Activated naive CD4-positive, alpha-beta T cell treated with anti-CD3 and anti-CD28 coated beads, Interleukin-2, amount 50 U/mL, for 72 hours (primary cell): ENCODE data around the gene CLHC1. TPM values are rescaled to one million over a fixed set of nuclear protein-coding genes. Genes with fewer than 3 reads are reported as not detected.
A peak's percentile ranks its signal among the peaks of the same experiment; 100 is the strongest.
"Not testable (repeated sequence)": the region's sequence is repeated elsewhere in the genome, so short reads cannot be mapped to it uniquely, and the experiment has no call there.

Experiments used
- ATAC-seq, 2 donors: fragments of 150-1000 bp; cut with Tn5 transposase; 2 replicates each; pipeline ENCODE4 v1.10.0; 2021; ENCODE audit warnings: mild to moderate bottlenecking in 2 of 2, moderate library complexity in 2 of 2
- DNase-seq, 2 donors: peaks; one replicate each; pipeline ENCODE4 v3.0.0; 2021 to 2022; ENCODE audit warnings: low spot score in 2 of 2
- H3K27ac Mint-ChIP-seq, 2 donors: one replicate each; pipeline ENCODE4 v1.8.0; 2022; ENCODE audit warnings: mild to moderate bottlenecking in 2 of 2, mixed read lengths in 2 of 2
- H3K36me3 Mint-ChIP-seq, 2 donors: one replicate each; pipeline ENCODE4 v1.8.0; 2022; ENCODE audit warnings: mixed read lengths in 2 of 2
- H3K9me3 Mint-ChIP-seq, 2 donors: one replicate each; pipeline ENCODE4 v1.8.0; 2022; ENCODE audit warnings: mixed read lengths in 2 of 2
- total RNA-seq, 2 donors: library from RNA; stranded (reverse); gene quantifications; one replicate each; pipeline ENCODE4 v1.2.3, GENCODE V29; 2022

Gene CLHC1
- total RNA-seq, 2 donors from 2014 or later, result 2.7 to 10.3 TPM

DNA sequence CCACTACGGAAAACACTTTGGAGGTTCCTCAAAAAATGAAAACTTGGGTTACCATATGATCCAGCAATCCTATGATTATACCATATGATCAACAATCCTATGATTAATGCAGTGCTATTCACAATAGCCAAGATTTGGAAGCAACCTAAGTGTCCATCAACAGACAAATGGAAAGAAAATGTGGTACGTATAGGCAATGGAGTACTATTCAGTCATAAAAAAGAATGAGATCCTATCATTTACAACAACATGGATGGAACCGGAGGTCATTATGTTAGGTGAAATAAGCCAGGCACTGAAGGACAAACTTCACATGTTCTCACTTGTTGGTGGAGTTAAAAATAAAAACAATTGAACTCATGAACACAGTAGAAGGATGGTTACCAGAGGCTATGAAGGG, 27.6 kb downstream of the CLHC1 start:
- no peak for ATAC-seq

DNA sequence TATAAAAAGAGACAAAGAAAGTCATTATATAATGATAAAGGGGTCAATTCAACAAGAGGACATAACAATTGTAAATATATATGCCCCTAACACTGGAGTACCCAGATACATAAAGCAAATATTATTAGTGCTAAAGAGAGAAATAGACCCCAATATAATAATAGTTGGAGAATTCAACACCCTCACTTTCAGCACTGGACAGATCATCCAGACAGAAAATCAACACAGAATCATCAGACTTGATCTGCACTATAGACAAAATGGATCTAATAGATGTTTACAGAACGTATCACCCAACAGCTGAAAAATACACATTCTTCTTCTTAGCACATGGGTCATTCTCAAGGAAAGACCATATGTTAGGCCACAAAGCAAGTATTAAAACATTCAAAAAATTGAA, 31.7 kb downstream of the CLHC1 start:
- Mint-ChIP-seq H3K36me3 (peaks cover 44 to 47% of the 10 kb centered on the region in 2 donors), H3K9me3 (peaks cover 8 to 20% of the 10 kb centered on the region in 2 donors), H3K27ac (no peak overlapping the region)
- ATAC-seq (no peak), DNase-seq (no peak)

More for the DNA sequence above, 27.6 kb downstream of the CLHC1 start:
- DNase-seq, result no peak
- peaks cover 24 to 27% of the 10 kb centered on the region in 2 donors for H3K36me3 Mint-ChIP-seq
- H3K9me3 Mint-ChIP-seq, result peaks cover 8 to 13% of the 10 kb centered on the region in 2 donors
- no peak overlapping the region for H3K27ac Mint-ChIP-seq

DNA sequence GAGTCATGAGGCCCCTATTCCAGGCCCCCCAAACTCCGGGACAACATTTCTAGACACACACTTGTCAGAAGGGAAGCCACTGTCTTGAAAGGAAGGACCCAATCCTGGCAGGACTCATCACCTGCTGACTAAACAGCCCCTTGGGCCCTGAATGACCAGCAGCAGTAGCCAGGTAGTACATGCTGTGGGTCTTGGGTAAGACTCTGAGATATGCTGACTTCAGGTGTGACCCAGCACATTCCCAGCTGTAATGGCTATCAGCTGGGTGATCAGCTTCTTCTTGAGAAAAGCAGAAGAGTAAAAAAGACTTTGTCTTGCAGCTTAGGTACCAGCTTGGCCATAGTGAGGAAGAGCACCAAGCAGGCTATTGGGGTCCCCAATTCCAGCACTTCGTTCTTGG, 35.6 kb downstream of the CLHC1 start:
- H3K9me3 Mint-ChIP-seq, result peaks cover 10 to 18% of the 10 kb centered on the region in 2 donors
- H3K27ac Mint-ChIP-seq, result no peak overlapping the region
- peaks cover 37 to 45% of the 10 kb centered on the region in 2 donors for H3K36me3 Mint-ChIP-seq
- DNase-seq (no peak), ATAC-seq (no peak)

DNA sequence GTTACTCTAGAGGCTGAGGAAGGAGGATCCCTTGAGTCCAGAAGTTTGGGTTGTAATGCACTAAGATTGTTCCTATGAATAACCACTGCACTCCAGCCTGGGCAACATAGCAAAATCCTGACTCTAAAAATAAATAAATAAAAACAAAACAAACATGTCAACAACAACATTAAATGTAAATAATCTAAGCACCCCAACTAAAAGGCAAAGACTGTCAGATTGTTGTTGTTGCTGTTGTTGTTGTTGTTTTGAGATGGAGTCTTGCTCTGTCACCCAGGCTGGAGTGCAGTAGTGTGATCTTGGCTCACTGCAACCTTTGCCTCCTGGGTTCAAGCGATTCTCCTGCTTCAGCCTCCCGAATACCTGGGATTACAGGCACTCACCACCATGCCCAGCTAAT, 40.2 kb downstream of the CLHC1 start:
- DNase-seq, H3K27ac Mint-ChIP-seq, ATAC-seq, H3K9me3 Mint-ChIP-seq: not testable (repeated sequence)
- H3K36me3 Mint-ChIP-seq, result peaks cover 11 to 13% of the 10 kb centered on the region in 2 donors

DNA sequence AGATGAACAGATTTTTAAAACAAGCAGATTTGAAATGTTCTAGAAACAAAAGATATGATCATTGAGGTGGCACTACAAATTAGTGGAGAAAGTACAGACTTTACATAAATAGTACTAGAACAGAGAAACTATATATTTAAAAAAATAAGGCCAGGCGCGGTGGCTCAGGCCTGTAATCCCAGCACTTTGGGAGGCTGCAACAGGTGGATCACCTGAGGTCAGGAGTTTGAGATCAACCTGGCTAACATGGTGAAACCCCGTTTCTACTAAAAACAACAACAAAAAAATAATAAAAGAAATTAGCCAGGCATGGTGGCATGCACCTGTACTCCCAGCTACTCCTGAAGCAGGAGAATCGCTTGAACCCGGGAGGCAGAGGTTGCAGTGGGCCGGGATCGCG, 45.3 kb downstream of the CLHC1 start:
- not testable (repeated sequence) for H3K9me3 Mint-ChIP-seq, ATAC-seq, H3K27ac Mint-ChIP-seq, DNase-seq
- H3K36me3 Mint-ChIP-seq, result peaks cover 5 to 13% of the 10 kb centered on the region in 2 donors

DNA sequence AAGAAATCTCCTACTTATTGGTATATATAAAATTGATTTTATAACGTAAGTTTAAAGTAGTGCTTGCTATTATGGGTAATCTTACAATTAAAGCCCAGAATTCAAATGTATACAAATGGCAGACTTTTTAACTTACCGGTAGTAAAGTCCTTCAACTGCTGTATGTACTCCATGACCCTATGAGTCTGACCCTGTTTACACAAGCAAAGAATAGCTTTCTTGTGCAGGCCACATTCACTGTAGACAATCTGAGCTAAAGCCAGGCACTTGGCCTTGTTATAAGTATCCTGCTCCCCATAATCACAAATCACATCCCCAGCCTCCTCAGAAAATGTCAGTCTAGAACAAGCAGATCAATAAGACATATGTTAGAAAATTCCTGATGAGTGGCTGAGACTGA, 51.7 kb downstream of the CLHC1 start:
- Mint-ChIP-seq H3K36me3 (no peaks in the 10 kb centered on the region), H3K27ac (no peak overlapping the region), H3K9me3 (no peaks in the 10 kb centered on the region)
- ATAC-seq (no peak), DNase-seq (no peak)

DNA sequence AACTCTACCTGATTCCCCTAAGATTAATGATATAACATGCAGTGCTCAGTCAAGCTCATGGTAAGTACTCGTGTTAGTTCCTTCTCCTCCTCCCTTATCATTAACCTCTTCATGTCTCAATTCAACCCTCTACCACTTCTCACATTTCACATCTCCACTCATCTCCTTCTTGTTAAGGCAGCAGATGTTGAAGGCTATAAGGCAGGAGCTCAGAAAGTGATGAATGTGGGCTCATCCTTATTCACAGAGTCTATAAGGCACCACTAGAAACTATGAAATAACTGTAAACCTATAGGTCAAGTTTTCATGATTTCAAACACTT, 56.0 kb downstream of the CLHC1 start:
- no peak overlapping the region for H3K27ac Mint-ChIP-seq
- H3K9me3 Mint-ChIP-seq, result no peaks in the 10 kb centered on the region
- no peaks in the 10 kb centered on the region for H3K36me3 Mint-ChIP-seq
- DNase-seq (no peak), ATAC-seq (no peak)

DNA sequence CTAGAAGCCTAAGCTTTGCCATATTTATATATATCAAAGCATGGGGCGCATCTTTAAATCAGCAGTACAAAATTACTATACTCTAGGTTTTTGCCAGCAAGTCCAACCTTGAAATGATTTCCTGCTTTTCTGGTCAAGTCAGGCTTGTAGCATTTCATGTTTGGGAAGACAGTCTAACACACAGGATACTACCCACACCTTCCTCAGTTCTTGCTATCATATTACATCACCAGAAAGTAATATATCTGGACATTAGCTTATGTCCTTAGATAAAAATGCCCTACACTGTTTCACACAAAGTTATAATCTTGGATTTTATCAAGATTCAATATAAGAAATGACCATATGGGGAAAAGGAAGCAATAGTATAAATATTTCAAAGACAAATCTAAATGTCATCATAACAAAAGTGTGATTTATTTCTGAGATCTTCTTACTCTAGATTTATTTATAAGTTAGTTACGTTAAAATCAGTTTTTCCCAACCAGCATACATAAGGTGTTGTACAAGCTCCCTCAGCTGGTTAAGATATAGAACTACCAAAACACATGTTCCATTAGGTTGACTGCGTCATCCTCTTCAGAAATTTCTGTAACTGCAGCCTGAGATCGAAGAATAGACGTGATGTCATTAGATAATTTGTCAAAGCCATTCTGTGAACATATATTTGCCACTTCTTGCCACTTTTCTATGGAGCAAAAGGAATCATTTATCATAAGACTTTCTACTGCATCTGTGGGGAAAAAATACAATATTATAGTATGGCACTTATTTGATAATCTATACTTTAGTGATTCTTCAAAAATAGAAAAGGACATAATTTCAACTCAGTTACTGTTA, 56.6 kb downstream of the CLHC1 start:
- H3K27ac Mint-ChIP-seq, result no peak overlapping the region
- H3K36me3 Mint-ChIP-seq, result no peaks in the 10 kb centered on the region
- ATAC-seq, result peak; percentile 68 to 71
- DNase-seq, result no peak
- no peaks in the 10 kb centered on the region for H3K9me3 Mint-ChIP-seq

DNA sequence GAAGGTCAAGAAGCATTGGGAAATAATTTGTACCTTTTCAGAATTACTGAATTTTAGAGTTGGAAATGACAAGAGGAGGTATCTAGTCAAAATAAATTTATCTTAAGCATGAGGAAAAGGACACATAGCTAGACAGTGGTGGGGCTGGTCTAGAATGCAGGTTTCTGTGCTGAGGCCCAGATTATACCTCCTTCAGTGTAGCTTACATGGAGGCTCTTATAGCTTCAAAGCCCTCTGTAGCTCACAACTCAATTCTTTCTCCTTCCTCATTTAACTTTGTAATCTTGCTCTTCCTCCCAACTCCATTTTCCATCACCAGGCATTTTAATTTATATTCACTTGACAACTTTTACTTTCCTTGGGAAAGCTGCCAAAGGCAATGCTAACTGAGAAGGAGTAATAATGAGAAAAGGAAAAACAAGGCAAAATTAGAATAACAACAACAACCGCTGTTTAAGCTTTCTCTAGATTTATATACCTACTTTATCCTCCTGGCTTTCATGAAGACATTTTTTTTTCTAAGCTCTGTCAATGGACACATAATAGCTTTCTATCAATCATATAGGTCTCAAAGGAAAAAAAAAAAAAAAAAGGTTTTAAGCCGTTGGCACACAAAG, 58.5 kb downstream of the CLHC1 start:
- no peak for DNase-seq
- Mint-ChIP-seq H3K36me3 (no peaks in the 10 kb centered on the region), H3K9me3 (no peaks in the 10 kb centered on the region), H3K27ac (no peak overlapping the region)
- ATAC-seq, result no peak

DNA sequence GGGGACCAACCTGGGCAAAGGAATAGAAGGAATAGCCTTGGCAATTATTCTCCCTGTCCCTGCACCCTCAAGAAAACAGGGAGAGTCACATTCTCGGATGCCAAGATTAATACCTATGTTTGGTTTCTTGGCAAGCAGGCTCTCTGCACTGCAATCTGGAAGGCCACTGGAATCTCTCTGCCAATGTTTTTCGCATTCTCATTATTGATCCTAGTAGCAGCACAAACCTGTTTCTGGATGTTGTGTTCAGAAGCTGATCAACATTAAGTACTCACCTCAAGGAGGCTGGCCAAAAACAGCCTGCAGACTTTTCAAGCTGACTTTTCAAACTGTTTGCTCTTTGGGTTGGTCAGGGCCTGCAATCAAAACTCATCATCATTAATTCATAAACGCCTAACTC, 62.2 kb downstream of the CLHC1 start:
- H3K36me3 Mint-ChIP-seq, result no peaks in the 10 kb centered on the region
- H3K9me3 Mint-ChIP-seq, result no peaks in the 10 kb centered on the region
- no peak overlapping the region for H3K27ac Mint-ChIP-seq
- ATAC-seq (no peak), DNase-seq (no peak)

DNA sequence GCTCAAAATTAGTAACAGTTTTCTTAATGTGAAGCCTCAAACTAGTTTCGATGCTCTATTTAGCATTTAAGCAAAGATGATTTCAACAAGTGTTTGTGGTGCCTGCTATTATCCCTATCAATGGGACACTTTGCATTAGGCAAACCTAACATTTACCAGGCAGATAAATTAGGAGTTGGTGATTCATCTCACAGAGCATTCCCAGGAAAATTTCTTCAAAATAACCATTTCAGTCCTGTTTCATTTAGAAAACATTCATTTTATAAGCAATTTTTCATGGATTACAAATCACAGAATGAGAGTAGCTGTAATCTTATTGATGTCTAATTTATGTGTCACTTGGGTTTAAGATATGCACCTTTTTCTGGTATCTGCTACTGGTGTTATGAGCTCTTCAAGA, 62.7 kb downstream of the CLHC1 start:
- Mint-ChIP-seq H3K27ac (no peak overlapping the region), H3K9me3 (no peaks in the 10 kb centered on the region), H3K36me3 (no peaks in the 10 kb centered on the region)
- ATAC-seq, result no peak
- no peak for DNase-seq

DNA sequence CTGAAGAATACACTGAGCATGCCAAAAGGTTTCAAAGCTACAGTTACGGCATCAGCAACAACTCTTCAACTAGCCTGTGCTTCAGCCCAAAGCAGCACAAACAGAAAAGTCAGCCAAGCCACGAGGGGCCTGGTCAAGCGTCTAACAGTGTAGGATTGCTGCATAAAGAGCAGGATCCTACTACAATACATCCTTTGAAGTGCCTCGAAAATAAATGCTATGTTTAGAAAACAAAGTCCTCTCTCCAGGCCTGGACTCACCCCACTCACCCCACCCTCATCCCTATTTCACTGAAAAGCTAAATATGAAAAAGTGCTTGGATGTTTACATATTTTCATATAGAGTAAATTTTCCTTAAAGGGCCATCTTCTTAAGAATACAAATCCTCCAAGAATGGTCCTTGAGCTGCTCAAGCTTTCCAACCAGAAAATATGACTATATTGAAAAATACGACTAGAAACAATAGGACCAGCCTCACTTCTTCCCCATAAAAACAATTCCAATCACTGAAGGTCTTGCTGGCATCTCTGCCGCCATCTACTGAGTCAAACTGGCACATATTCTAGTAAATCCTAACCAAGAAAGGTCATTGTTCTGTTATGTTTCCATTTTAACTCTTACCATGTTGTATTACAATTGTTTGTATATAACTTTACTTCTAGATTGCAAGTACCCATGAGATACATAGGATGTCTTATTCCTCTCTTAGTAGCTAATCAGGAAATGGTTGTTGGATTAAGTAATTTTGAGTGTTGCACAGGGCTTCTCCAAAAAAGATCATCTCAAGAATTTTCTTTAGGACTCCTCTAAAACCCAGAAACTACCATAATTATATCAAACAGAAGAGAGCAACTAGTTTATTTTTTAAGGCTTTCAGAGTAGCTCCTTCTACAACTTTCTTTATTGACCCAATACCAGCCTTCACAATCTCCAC, 63.6 kb downstream of the CLHC1 start:
- no peak for DNase-seq
- ATAC-seq, result peak; percentile 46 to 47
- no peaks in the 10 kb centered on the region for H3K36me3 Mint-ChIP-seq
- no peak overlapping the region for H3K27ac Mint-ChIP-seq
- H3K9me3 Mint-ChIP-seq, result no peaks in the 10 kb centered on the region

DNA sequence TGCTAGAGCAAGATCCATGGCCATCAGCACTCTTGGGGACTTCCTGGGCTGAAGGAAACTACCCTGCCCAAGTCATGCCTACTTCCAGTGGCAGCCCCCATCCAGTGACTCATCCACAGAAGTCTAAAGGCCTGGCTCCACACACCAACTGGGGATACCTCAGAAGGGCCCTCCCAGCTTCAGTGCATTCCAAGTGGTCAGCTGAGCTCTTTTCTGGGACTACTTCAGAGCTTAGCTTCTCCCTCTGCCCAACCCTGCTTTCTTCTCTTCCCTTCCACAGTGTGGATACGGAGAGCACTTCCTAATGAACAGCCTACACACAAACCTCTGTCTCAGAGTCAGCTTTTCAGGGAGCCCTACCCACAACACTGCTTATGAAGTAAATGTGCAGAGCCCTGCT, 66.5 kb downstream of the CLHC1 start:
- DNase-seq, result no peak
- no peaks in the 10 kb centered on the region for H3K36me3 Mint-ChIP-seq
- no peaks in the 10 kb centered on the region for H3K9me3 Mint-ChIP-seq
- no peak overlapping the region for H3K27ac Mint-ChIP-seq
- ATAC-seq, result peak in 1 of 2 donors; percentile 26

DNA sequence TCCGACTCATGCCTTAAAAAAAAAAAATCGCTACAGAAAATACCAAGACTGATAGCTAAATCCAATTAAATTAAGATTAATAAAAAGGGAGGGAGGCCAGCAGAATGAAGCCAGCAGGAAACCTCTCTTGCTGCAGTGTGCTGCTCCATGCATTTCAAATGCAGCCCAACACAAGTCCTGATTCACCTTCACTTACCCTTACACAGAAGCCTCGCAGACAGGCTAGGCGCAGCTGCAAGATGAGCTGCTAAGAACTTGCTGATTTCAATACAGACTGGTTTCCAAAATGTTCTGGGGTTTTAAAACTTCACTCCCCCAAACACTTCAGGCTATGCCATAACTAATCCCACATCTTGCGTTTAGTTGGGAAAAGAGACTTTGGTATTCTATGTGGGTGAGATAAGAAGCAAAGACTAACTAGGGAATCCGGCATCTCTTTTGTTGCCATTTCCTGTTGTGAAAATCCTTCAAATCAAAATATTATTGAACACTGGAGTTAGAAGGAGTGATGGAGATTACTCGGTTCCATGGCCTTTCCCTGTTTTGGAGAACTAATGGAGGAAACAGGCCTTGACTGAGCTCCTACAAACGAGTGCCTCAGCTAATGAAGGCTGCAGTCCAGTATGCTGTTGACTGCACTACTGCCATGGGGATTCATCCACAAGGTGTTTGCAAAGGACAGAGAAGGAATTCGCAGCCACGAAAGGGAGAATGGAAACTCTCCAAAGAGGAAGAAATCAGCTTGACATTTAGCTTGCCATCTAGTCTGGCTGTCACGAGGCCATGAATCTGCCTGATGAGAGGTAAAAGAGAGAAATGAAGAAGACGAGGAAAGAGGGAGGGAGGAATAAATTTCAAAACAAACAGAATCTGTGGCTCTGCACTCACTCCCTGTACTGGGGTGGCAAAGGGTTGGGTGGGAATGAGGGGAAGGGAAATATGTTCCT, 67.3 kb downstream of the CLHC1 start:
- no peaks in the 10 kb centered on the region for H3K36me3 Mint-ChIP-seq
- no peak for DNase-seq
- no peak for ATAC-seq
- no peaks in the 10 kb centered on the region for H3K9me3 Mint-ChIP-seq
- H3K27ac Mint-ChIP-seq, result peak overlapping the region in 1 of 2 donors; percentile 23

DNA sequence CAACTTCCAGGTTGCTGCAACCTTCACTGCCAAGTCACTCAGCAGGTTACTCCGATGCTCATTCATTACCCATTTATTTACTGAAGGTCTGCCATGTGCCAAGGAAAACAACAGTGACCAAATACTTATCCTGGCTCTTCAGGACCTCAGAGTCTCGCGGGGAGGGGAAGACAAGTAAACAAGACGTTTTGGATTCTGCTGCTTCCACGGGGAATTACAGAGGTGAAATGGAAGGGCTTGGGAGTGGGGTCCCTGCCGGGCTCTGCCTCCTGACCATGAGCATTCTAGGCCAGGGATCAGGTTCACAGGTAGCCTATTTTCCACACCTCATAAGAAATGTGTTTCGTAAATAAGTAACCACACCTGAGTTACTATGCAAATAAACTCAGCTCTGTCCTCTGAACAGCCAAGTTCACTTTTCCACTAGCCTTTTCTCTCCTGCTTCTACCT, 68.1 kb downstream of the CLHC1 start:
- Mint-ChIP-seq H3K9me3 (no peaks in the 10 kb centered on the region), H3K36me3 (no peaks in the 10 kb centered on the region), H3K27ac (peak overlapping the region in 1 of 2 donors; percentile 1)
- no peak for ATAC-seq
- no peak for DNase-seq

DNA sequence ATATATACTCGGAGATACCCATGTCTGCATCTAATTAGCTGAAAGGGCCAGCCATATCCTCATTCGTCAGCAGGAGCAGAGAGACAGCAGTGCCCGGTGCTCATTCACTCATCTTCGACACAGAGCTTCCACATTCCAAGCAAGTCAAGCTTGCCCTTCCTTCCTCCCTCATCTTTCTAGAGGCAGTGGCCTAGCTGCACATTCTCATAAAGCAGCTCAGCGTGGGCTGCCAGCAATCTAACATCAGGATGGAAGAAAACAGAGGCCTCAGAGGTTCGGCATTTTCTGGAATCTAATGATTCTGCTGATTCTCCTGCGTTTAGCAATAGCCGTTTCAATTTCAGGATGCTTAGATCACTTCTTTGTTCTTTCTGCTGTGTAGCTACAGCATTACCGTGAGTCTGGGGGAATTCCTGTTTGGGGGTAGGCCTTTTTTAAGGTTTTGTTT, 68.8 kb downstream of the CLHC1 start:
- H3K36me3 Mint-ChIP-seq, result no peaks in the 10 kb centered on the region
- DNase-seq, result no peak
- no peaks in the 10 kb centered on the region for H3K9me3 Mint-ChIP-seq
- no peak overlapping the region for H3K27ac Mint-ChIP-seq
- ATAC-seq, result no peak
